GM12878 (cell line): ENCODE results near the gene NR1I3. TPM values are rescaled to one million over a fixed set of nuclear protein-coding genes. Genes with fewer than 3 reads are reported as not detected.
A peak's percentile ranks its signal among the peaks of the same experiment; 100 is the strongest.

Experiments used
- BACH1 ChIP-seq: fragments of 450-650 bp; IDR thresholded peaks from 2 replicates; pipeline ENCODE4 v1.6.1; 2017; ENCODE audit warnings: mild to moderate bottlenecking, borderline replicate concordance
- CREM ChIP-seq: IDR thresholded peaks from 2 replicates; pipeline ENCODE4 v1.6.1; 2014; ENCODE audit warnings: antibody characterized with exemption, low read depth
- EZH2 ChIP-seq: IDR thresholded peaks from 2 replicates; pipeline ENCODE4 v1.6.1; 2012; ENCODE audit warnings: low read depth, mild to moderate bottlenecking, control low read depth, inconsistent platforms, low read length, borderline replicate concordance; ENCODE audit not compliant: control insufficient read depth
- GATAD2B ChIP-seq: fragments of 450-650 bp; conservative IDR thresholded peaks from 2 replicates; pipeline ENCODE4 v1.6.1; 2017; ENCODE audit warnings: low read depth, mild to moderate bottlenecking, moderate library complexity
- HDGF ChIP-seq: fragments of 450-650 bp; IDR thresholded peaks from 2 replicates; pipeline ENCODE4 v1.6.1; 2016; ENCODE audit warnings: antibody characterized with exemption
- LARP7 ChIP-seq: fragments of 450-650 bp; IDR thresholded peaks from 2 replicates; pipeline ENCODE4 v1.6.1; 2017; ENCODE audit warnings: mild to moderate bottlenecking
- MTA2 ChIP-seq: fragments of 450-650 bp; IDR thresholded peaks from 2 replicates; pipeline ENCODE4 v1.6.1; 2016; ENCODE audit warnings: low read depth, mild to moderate bottlenecking, moderate library complexity
- MYB ChIP-seq: fragments of 150-350 bp; IDR thresholded peaks from 2 replicates; pipeline ENCODE4 v1.6.1; 2014; ENCODE audit warnings: mild to moderate bottlenecking, low read depth, low read length, borderline replicate concordance
- NBN ChIP-seq: fragments of 450-650 bp; IDR thresholded peaks from 2 replicates; pipeline ENCODE4 v1.6.1; 2016
- RELA ChIP-seq: fragments of 450-650 bp; IDR thresholded peaks from 2 replicates; pipeline ENCODE4 v1.8.0; 2014; ENCODE audit warnings: borderline replicate concordance; ENCODE audit not compliant: partially characterized antibody
- SIN3A ChIP-seq: IDR thresholded peaks from 2 replicates; pipeline ENCODE4 v1.6.1; 2012; ENCODE audit warnings: low read depth, low read length, improper control_type of control experiment
- polyA plus RNA-seq, 11 experiments: library from polyadenylated mRNA; depleted of rRNA in 4 of 11; unstranded in 6 of 11; stranded (reverse) in 5 of 11; fragments of >200 nt; fragmentation: Nextera tagmentation in 4 of 11; fragmentation: Illumina TruSeq in 1 of 11; extraction: Ambion mirVana in 4 of 11; extraction: Trizol in 1 of 11; gene quantifications; 1 replicate in 1 of 11; 2 replicates in 10 of 11; pipeline versions ENCODE4 v1.2.1 to v1.2.3, GENCODE V29; 2011 to 2016; ENCODE audit warnings: inconsistent platforms in 2 of 11, missing spikeins in 2 of 11, low read depth in 1 of 11
- total RNA-seq, 4 experiments: library from RNA; depleted of rRNA in 3 of 4; stranded (reverse); fragments of >200 nt in 3 of 4; fragmentation: Illumina TruSeq in 1 of 4; extraction: Trizol in 1 of 4; gene quantifications; 2 replicates each; pipeline versions ENCODE4 v1.2.1 to v1.2.3, GENCODE V29; 2013 to 2021
- TF ChIP-seq, protein P1 (sequence below): IDR thresholded peaks from 2 replicates; pipeline ENCODE4 v1.6.1; 2012; ENCODE audit warnings: improper control_type of control experiment, low read depth, low read length; ENCODE audit not compliant: insufficient replicate concordance
- TF ChIP-seq, protein P2 (sequence below): fragments of 450-650 bp; IDR thresholded peaks from 2 replicates; pipeline ENCODE4 v1.6.1; 2017; ENCODE audit warnings: mild to moderate bottlenecking, moderate library complexity
- TF ChIP-seq, protein P3 (sequence below): fragments of 450-650 bp; IDR thresholded peaks from 2 replicates; pipeline ENCODE4 v1.6.1; 2018; ENCODE audit warnings: borderline replicate concordance, mild to moderate bottlenecking; ENCODE audit not compliant: partially characterized antibody
- TF ChIP-seq, protein P4 (sequence below): IDR thresholded peaks from 2 replicates; pipeline ENCODE4 v1.6.1; 2011; ENCODE audit warnings: low read depth, low read length, improper control_type of control experiment, borderline replicate concordance

Gene NR1I3
- total and polyA plus RNA-seq, 10 of the 15 experiments (the other 5 are each of a cell fraction or from before 2014, with no cell fraction given) = 0.13 to 0.52 (median 0.24) TPM; not detected in 7

DNA sequence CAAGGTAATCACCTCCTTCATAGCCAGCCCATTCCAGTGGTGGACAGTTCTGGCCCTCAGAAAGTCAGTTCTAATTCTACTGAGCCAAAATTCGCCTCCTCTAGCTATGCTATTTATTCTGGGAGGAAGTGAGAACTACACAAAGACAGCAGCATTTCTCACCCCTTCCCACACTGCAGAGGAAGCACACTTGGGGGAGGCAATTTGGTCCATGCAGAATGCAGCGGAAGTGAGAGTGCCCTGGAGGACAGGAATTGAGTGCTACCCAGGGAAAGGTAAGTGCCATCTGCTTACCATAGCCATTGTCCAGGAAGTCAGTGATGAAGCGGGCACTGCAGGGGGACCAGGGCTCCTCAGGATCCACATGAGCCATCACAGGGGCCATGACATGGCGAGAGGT, 42.8 kb downstream of the NR1I3 start (continued):
- TF ChIP-seq, protein P1, sequence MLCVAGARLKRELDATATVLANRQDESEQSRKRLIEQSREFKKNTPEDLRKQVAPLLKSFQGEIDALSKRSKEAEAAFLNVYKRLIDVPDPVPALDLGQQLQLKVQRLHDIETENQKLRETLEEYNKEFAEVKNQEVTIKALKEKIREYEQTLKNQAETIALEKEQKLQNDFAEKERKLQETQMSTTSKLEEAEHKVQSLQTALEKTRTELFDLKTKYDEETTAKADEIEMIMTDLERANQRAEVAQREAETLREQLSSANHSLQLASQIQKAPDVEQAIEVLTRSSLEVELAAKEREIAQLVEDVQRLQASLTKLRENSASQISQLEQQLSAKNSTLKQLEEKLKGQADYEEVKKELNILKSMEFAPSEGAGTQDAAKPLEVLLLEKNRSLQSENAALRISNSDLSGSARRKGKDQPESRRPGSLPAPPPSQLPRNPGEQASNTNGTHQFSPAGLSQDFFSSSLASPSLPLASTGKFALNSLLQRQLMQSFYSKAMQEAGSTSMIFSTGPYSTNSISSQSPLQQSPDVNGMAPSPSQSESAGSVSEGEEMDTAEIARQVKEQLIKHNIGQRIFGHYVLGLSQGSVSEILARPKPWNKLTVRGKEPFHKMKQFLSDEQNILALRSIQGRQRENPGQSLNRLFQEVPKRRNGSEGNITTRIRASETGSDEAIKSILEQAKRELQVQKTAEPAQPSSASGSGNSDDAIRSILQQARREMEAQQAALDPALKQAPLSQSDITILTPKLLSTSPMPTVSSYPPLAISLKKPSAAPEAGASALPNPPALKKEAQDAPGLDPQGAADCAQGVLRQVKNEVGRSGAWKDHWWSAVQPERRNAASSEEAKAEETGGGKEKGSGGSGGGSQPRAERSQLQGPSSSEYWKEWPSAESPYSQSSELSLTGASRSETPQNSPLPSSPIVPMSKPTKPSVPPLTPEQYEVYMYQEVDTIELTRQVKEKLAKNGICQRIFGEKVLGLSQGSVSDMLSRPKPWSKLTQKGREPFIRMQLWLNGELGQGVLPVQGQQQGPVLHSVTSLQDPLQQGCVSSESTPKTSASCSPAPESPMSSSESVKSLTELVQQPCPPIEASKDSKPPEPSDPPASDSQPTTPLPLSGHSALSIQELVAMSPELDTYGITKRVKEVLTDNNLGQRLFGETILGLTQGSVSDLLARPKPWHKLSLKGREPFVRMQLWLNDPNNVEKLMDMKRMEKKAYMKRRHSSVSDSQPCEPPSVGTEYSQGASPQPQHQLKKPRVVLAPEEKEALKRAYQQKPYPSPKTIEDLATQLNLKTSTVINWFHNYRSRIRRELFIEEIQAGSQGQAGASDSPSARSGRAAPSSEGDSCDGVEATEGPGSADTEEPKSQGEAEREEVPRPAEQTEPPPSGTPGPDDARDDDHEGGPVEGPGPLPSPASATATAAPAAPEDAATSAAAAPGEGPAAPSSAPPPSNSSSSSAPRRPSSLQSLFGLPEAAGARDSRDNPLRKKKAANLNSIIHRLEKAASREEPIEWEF = no peak
- TF ChIP-seq NBN (0 out of 2 replicates have a peak, but pooled peaks have one; percentile 42), HDGF (no peak), MTA2 (peak; percentile 54), EZH2 (no peak), BACH1 (peak; percentile 32; the same call in 1 of the 2 replicates), MYB (no peak), LARP7 (no peak), SIN3A (no peak), GATAD2B (peak; percentile 59), RELA (no peak), CREM (no peak)
- TF ChIP-seq, protein P2, sequence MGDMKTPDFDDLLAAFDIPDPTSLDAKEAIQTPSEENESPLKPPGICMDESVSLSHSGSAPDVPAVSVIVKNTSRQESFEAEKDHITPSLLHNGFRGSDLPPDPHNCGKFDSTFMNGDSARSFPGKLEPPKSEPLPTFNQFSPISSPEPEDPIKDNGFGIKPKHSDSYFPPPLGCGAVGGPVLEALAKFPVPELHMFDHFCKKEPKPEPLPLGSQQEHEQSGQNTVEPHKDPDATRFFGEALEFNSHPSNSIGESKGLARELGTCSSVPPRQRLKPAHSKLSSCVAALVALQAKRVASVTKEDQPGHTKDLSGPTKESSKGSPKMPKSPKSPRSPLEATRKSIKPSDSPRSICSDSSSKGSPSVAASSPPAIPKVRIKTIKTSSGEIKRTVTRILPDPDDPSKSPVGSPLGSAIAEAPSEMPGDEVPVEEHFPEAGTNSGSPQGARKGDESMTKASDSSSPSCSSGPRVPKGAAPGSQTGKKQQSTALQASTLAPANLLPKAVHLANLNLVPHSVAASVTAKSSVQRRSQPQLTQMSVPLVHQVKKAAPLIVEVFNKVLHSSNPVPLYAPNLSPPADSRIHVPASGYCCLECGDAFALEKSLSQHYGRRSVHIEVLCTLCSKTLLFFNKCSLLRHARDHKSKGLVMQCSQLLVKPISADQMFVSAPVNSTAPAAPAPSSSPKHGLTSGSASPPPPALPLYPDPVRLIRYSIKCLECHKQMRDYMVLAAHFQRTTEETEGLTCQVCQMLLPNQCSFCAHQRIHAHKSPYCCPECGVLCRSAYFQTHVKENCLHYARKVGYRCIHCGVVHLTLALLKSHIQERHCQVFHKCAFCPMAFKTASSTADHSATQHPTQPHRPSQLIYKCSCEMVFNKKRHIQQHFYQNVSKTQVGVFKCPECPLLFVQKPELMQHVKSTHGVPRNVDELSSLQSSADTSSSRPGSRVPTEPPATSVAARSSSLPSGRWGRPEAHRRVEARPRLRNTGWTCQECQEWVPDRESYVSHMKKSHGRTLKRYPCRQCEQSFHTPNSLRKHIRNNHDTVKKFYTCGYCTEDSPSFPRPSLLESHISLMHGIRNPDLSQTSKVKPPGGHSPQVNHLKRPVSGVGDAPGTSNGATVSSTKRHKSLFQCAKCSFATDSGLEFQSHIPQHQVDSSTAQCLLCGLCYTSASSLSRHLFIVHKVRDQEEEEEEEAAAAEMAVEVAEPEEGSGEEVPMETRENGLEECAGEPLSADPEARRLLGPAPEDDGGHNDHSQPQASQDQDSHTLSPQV = no peak
- TF ChIP-seq, protein P3, sequence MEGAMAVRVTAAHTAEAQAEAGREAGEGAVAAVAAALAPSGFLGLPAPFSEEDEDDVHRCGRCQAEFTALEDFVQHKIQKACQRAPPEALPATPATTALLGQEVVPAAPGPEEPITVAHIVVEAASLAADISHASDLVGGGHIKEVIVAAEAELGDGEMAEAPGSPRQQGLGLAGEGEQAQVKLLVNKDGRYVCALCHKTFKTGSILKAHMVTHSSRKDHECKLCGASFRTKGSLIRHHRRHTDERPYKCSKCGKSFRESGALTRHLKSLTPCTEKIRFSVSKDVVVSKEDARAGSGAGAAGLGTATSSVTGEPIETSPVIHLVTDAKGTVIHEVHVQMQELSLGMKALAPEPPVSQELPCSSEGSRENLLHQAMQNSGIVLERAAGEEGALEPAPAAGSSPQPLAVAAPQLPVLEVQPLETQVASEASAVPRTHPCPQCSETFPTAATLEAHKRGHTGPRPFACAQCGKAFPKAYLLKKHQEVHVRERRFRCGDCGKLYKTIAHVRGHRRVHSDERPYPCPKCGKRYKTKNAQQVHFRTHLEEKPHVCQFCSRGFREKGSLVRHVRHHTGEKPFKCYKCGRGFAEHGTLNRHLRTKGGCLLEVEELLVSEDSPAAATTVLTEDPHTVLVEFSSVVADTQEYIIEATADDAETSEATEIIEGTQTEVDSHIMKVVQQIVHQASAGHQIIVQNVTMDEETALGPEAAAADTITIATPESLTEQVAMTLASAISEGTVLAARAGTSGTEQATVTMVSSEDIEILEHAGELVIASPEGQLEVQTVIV = no peak
- TF ChIP-seq, protein P4, sequence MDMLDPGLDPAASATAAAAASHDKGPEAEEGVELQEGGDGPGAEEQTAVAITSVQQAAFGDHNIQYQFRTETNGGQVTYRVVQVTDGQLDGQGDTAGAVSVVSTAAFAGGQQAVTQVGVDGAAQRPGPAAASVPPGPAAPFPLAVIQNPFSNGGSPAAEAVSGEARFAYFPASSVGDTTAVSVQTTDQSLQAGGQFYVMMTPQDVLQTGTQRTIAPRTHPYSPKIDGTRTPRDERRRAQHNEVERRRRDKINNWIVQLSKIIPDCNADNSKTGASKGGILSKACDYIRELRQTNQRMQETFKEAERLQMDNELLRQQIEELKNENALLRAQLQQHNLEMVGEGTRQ = no peak
